Stimulated activated CD4-positive, alpha-beta T cell treated with anti-CD3 and anti-CD28 coated beads, Interleukin-12 subunit alpha, Interleukin-12 subunit beta, amount 100 ng/mL, for 4 hours (primary cell): Measurements from ENCODE around the gene ARHGAP12.

Experiments used
- DNase-seq: peaks from one replicate; pipeline ENCODE4 v3.0.0-alpha.2; 2020

Gene ARHGAP12

GRCh38 chr10:31947144-31947926, 18.7 kb upstream of the ARHGAP12 start:
- DNase-seq = no peak

DNA sequence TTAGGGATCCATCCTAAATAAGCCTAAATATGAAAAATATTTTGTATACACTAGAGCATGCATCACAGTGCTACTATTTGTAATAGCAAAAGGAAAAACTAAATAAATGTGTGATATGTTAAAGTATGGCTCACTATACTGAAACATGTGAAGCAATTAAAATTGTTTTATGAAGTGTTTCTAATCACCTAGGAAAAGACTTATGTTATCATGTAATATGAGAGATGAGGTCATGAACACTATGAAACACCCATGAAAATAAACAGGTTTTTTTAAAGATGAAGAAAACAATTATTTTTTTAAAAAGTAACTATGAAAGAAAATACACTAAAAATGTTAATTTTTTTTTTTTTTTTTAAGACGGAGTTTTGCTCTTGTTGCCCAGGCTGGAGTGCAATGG, 16.8 kb upstream of the ARHGAP12 start:
- no peak for DNase-seq

- DNase-seq = no peak
Measured at GRCh38 chr10:31944071-31944433, 15.4 kb upstream of the ARHGAP12 start.

GRCh38 chr10:31942892-31943291, 14.3 kb upstream of the ARHGAP12 start:
- no peak for DNase-seq

GRCh38 chr10:31942435-31942834, 13.8 kb upstream of the ARHGAP12 start:
- no peak for DNase-seq

- no peak for DNase-seq
Measured at GRCh38 chr10:31940839-31941653, 12.4 kb upstream of the ARHGAP12 start.

DNA sequence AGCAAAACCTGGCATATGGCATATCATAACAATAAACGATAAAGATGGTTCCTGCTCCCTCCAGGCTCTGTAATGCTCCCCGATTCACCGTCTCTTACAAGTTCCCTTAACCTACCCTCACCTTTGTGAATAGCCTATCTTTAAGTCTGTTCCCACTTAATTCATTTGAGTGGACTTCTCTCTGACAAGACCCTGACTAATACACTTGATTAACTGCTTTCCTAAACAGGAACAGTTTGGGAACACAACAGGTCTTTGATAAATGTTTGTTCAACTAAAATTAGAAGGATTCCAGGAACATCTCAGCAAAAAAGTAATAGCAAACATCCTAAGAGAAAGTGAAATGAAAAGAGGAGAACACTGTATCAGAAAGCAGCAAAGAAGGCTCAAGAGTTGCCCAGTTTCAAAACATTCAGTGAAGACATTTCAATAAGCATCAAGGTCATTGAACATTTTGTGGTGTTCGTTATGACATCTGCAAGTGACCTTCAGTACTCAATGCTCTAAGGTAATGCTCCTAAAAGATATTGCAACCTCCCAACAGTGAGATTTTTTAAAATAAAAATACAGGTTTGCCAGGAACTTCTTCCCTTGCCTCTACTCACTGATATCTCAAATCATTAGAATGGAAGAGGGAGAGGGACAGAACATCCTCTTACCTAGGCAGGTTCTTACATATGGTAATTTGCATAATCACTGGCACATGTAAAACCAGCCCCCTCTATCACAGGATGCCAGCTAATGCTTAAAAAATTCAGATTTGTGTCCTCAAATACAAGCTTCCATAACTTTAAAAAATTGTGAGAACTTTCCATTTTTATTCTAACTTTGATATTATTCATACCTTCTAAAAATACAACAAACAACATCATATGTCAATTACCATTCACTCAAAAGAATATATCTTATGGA, 11.4 kb upstream of the ARHGAP12 start:
- no peak for DNase-seq

DNA sequence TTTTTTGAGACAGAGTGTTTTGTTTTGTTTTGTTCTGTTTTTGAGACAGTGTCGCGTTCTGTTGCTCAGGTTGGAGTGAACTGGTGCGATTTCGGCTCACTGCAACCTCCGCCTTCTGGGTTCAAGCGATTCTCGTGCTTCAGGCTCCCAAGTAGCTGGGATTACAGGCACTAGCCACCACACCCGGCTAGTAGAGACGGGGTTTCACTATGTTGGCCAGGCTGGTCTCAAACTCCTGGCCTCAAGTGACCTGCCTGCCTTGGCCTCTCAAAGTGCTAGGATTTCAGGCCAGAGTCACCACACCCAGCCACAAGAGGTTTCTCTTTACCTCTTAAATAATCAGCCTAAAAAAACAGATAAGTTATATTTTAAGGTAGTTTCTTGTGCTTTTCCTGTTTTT, 8.7 kb upstream of the ARHGAP12 start:
- DNase-seq = no peak

GRCh38 chr10:31936933-31937332, 8.3 kb upstream of the ARHGAP12 start:
- no peak for DNase-seq

- no peak for DNase-seq
Measured at GRCh38 chr10:31936086-31936485, 7.5 kb upstream of the ARHGAP12 start.

GRCh38 chr10:31935678-31936077, 7.0 kb upstream of the ARHGAP12 start:
- no peak for DNase-seq

GRCh38 chr10:31932838-31933237, 4.2 kb upstream of the ARHGAP12 start:
- no peak for DNase-seq

DNA sequence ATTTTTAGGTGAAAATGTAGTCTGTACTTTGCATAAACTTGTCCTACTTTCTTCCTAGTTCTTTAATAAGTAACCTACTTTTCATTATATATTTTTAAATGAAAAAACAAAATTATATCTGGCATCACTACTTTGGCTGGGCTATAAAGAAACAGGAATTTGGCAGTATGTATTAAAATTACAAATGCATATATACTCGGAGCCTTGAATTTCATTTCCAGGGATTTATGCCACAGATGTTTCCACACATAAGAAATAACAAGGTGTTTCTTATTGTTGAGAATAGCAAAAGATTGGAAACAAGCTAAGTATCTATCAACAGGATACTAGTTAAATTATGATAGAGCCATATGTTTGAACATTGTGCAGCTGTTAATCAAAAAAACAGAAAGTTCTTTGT, 2.2 kb upstream of the ARHGAP12 start:
- no peak for DNase-seq

DNA sequence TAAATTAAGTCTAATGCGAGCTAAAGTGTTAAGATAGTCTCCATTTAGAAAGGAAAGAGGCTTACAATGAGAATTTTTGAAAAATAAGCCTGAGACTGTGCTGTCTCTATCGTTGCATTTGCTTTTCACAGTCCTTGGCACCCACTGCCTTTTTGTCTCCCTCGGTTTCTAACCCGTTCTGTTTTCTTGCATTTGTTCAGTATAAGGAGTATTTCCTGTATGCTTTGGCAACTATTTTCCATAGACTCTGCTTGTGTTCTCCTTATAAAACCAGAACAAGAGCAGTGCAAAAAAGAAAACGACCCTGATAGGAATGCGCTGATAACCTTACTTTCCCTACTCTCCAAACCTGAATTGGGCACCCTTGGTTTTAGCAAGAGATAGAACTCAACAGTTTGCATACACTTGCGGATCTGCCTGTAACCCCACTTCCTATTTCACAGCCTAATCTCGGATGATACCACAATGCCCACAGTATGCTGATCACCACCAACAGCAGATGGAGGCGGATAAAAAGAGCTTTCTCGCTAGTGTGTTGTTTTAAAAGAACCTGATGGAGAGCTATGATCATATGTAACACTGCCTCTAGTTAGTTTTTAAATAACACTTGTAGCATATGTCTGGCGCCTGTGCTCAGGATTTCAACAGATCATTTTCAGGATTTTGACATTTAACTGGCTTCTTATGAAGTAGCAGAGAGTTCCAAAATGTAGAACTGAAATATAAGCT, 1.6 kb upstream of the ARHGAP12 start:
- no peak for DNase-seq

DNA sequence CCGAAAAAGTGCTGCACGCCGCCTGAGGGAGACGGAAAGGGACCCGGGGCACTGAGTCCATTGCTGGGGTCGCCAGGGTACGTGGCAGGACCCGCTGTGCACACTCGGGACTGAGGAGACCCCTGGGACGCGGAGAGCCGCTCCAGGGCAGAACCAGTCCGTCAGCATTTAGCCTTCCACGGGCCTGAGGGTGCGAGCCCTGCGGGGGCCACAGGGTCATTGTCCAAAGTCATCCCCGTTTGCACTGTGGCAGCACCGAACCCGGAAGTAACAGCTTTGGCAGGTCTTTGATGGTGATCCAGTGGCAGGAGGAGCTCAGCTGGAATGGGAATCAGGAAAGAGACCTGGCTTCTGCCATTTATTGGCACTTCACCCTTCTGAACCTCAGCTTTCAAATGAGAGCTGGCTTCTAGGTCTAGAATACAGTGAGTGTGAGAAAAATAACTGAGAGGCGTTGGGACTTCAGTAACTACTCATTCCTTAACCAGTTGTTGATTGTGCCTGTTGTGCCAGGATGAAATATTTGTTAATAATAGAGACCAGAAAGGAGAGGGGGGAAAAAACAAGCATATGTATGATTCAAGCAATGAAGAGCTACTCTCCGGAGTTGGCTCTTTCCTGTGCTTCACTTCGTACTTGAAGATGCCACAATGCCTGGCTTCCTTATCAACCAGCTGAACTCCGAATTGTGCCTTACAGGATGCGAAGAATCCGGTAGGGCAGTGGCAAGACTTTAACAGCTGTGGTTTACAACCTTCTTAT, 811 bp upstream of the ARHGAP12 start:
- peak; percentile 11 for DNase-seq

- DNase-seq = peak; percentile 28
Measured at GRCh38 chr10:31927884-31928548, 615 bp downstream of the ARHGAP12 start.

- no peak for DNase-seq
Measured at GRCh38 chr10:31927565-31927883, 1.1 kb downstream of the ARHGAP12 start.

DNA sequence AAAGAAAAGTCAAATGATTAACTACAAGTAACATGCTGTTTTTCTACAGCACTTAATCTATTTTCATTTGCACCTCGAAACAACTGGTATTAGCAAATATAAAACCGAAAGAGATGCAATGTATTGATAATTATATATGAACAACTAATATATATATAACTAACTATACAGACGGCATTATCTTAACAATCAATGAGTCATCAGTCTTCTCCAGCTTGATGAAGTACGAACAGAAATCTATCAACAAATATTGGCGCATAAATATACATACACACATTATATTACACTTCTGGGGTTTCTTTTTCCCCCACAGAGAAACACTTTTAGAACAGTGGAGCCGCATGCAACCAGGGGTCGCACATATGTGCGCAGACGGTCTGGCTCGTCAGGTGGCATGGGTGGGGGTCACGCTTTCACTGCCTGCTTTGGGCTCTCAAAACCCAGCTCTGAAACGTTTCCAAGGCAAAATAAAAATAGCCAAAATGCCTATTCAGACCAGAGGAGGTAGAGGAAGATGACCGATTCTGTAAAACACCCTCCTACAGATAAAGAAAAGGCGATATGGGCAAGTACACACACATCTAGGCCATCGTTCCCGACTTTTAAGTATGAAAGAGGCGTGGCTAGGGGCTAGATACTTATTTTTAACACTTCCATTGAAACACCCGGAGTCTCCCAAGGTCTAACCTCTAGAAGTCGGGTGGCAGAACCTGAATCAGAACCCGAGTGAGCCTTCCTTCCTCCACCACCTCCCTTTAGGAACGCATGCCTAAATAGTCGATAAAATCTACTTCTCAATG, 1.7 kb downstream of the ARHGAP12 start:
- no peak for DNase-seq

GRCh38 chr10:31926160-31926559, 2.5 kb downstream of the ARHGAP12 start:
- no peak for DNase-seq

DNA sequence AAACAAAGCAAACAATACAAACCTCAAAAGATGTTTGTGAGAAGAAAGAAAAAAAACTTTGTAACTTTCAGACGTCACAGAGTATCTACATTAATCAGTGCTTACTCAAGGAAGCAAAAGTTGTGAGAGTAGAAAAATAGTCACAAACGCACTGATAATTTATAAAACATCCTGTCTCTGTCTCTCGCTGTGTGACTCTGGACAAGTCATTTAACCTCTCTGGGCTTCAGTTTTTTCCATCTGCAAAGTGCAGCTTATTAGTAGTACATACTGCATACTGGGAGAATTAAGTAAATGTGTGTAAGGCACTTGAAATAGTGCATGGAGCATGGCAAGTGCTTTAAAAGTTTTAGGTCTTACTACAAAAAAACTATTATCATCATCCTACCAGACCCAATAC, 3.8 kb downstream of the ARHGAP12 start:
- no peak for DNase-seq

DNA sequence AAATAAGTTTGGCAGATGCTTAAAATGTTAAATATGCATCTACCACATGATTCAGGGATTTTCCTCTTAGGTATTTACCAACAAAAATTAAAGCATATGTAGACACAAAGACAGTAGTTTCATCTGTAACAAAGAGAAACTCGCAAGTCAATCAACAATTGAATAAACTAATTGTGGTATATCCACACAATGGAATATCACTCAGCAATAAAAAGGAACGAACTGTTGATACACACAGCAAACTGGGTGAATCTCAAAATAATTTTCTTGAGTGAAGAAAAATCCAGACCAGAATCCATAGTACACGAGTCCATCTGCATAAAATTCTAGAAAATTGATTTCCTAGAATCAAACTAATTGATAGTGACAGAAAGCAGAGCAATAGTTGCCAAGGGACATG, 5.2 kb downstream of the ARHGAP12 start:
- no peak for DNase-seq
